HG02938 (cell line): ENCODE data around the gene RBBP8NL.
"Not testable (repeated sequence)": the region's sequence is repeated elsewhere in the genome, so short reads cannot be mapped to it uniquely, and the experiment has no call there.

Source experiments
- ATAC-seq: cut with Tn5 transposase; IDR thresholded peaks from one replicate; pipeline ENCODE4 v1.9.1; 2021; ENCODE audit warnings: mild to moderate bottlenecking, moderate library complexity; ENCODE audit not compliant: unreplicated experiment

Gene RBBP8NL

DNA sequence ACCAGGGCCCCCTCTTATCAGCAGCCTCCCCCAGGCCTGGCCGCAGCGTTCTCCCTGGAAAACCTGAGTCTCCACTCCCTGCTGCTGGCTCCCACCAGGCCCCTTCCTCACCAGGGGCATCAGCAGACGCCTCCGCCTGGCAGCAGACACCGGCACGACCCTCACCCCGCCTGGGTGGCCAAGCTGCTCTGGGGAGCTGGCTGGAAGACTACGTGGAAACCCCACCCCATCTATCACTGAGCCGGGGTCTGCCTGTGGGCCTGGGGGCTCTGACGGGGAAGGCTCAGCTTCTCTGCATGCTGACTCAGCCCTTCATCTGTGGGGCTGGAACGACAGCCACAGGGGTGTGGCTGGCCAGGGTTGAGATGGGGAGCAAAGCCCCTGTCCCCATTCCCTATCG, 19.1 kb upstream of the RBBP8NL start:
- no peak for ATAC-seq

DNA sequence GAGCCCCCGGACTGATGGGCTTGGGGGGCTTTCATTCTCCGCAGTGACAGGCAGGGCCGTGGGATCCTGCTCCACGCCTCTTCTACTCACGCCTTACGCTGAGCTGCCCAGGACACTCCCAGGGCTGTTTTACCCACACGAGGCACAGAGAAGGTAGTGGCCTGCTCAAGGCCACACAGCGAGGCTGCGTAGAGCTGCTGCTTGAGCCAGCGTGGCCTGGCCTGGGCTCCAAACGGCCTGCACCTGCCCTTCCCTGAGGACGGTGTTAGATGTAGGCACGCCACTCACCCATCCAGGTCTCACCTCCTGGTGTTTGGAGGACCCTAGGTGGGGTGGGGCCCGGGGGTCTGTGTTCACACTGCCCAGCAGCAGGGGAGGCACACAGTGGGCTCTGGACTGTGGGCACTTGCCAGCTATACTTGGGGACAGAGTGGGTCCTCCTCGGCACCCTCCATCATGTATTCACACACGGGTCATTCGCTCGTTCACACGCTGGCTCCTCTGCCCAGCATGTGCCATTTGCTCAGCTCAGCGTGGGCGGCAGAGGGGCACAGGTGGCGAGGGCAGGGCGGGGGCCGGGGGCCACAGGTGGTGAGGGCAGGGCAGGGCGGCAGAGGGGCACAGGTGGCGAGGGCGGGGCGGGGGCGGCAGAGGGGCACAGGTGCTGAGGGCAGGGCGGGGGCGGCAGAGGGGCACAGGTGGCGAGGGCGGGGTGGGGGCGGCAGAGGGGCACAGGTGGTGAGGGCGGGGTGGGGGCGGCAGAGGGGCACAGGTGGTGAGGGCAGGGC, 18.4 kb upstream of the RBBP8NL start:
- no peak for ATAC-seq

DNA sequence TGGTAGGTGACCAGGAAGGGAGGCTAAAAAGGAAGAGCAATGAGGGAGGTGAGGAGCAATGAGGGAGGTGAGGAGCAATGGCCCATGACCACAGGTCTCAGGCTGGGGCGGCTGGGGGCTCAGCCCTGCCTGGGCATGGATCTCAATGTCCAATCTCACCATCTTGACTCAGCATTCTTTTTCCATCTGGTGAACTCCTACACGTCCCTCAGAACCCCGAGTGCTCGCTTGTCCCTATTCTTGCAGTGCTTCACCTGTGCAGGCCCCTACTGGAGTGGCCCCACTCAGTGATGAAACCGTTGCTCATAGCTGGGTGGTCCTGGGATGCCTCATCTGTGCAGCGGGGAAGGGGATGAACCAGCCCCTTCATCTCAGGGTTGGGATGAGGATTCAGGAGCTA, 16.9 kb upstream of the RBBP8NL start:
- no peak for ATAC-seq

GRCh38 chr20:62441987-62442539, 14.7 kb upstream of the RBBP8NL start:
- no peak for ATAC-seq

GRCh38 chr20:62439218-62439617, 11.9 kb upstream of the RBBP8NL start:
- no peak for ATAC-seq

GRCh38 chr20:62437927-62438326, 10.6 kb upstream of the RBBP8NL start:
- ATAC-seq = no peak

DNA sequence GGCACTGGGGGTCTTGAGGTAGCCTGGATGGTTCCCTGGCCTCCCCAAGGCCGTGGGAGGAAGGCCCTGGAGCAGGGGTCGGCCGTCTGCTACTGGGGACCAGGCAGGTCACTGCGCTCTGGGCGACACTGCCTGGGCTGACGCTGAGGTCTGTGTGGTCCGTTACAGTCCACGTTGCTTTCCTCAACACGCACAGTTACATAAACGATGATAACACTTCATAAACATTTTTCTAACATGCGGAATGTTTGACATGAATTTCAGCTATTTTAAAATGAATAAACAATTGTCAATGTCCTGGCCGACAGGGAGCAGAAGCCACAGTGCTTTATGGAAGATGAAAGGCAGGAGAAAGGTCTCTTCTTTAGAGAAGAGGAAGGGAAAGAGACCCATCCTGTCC, 10.2 kb upstream of the RBBP8NL start:
- ATAC-seq = no peak

DNA sequence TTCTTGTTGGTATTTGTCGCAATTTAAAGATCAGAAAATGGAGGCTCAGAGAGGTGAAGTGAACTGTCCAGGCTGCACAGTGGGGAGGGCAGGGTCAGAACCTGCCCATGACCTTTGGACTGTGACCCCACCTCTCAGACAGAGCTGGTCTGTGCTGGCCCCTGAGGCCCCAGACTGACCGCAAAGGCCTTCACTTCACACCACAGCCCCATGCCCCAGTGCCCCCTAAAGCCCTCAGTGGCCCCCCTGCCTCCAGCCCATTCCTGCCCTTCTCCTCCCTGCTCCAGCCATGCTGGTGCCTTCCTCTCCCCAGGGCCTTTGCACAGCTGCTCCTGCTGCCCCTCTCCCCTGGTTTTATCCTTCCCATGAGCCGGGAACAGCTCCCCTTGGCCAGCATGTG, 9.4 kb upstream of the RBBP8NL start:
- no peak for ATAC-seq

DNA sequence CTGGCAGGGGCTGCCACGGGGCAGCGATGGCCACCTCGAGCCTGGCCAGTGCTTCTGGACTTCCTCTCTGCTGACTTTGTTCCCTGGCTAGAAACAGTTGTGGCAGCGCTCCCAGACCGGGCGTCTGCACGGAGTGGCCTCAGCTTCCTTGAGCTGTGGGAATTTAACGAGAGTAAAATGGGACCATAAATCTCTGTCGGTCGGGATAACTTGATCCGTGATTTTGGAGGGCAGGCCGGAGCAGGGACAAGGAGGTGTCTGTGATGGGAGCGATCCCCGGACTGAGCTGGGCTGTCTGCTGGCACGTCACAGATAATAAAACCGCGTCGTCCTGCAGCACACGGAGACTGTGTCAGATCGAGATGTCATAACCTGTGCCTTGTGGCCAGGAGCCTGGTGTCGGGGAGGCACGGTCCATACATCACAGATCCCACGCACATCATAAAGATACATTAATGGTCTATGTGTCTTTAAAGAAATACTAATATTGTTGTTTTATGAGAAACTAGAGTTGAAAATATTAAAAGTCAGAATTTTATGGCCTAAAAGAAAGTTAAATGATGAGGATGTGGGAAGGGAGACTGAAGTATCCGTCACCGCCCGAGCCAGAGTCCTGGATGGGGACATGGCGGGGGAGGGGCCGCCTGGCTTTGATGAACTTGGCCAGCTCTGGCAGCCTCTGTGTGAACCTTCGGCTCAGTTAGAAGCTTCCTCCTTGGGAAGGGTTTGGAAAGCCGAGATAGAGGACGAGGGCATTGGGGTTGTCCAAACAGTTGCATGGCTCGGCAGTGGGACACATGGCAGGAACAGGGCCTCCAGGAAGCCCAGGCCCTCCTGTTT, 6.5 kb upstream of the RBBP8NL start:
- ATAC-seq = no peak

DNA sequence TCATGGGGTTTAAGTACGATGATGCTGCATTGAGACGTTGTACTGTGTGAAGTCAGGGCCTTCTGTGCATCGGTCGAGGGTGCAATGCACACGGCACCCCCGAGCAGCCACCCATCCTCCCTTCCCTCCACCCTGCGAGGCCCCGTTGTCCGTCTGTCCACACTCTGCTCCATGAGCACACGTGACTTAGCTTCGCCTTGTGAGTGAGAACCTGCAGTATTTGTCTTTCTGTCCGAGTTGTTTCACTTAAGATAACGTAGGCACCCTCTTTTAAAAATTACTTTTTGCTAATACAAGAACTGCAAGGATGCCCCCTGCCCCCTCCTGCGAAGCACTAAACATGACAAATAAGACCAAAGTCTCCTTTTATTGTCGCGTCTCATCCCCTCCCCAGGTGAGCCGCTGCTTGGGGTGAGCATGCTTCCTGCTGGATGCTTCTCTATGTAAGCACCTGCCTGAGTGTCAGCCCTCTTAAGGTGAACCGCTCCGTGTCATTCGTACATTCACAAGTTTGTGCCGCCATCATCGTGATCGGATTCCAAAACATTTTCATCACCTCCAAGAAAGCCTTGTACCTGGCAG, 3.6 kb upstream of the RBBP8NL start:
- ATAC-seq = no peak

GRCh38 chr20:62430311-62430853, 3.0 kb upstream of the RBBP8NL start:
- ATAC-seq = no peak

- ATAC-seq = no peak
Observed at GRCh38 chr20:62429455-62430310, 2.3 kb upstream of the RBBP8NL start.

DNA sequence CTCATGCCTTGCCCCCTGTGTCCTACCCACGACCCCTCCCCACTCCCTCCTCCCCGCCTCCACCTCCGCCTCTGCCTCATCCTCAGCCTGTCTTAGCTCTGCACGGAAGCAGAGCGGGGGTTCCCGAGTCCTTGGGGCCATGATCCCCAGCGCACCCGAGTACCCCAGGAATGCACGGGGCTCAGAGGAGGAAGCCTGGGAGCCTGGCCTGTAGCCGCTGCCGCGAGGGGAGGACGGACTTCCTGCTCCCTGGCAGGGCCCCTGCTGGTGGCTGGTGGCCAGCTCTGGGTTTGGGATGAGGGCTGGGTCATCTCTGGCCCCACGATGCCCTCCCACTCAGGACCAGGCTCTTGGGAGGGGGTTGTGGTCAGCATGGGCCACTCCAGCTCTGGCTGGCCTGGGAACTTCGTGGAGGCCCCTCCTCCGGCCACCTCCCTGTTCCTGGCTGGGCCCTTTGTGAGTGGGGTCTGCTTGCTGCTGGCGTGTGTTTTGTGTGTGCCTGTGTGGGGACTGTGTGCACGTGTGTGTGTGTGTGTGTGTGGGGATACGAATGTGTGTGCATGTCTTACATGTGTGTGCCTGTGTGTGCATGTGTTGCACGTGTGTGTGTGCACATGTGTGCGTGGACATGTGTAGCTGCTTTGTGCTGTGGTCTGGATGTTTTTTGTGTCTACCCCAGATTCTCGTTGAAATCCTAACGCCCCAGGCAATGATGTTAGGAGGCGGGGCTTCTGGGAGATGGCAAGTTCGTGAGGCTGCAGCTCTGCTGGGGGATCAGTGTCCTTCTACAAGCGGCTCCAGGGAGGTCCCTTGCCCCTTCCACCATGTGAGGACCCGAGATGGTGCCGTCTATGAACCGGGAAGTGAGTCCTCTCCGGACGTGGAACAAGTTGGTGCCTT, 1.3 kb upstream of the RBBP8NL start:
- ATAC-seq = no peak

GRCh38 chr20:62428002-62428372, 648 bp upstream of the RBBP8NL start:
- ATAC-seq = no peak

DNA sequence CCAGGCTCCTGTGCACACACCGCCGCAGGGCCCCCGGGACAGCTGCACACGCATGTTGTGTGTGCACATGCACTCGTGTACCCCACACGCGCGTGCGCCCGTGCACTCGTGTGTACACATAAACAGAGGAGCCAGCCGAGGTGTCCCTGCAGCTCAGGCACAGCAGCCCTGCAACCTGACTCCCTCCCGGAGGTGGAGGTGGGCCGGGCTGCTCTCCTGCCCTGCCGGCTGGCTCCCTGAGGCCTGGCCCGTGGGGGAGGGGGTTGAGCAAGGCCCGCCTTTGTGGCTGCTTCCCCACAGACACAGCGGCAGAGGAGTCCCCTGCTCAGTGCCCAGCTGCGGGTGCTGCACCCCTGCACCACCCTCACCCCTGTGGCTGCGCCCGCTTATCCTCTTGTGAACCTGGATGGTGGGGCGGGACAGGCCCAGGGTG, 624 bp downstream of the RBBP8NL start:
- no peak for ATAC-seq

GRCh38 chr20:62426059-62426348, 1.3 kb downstream of the RBBP8NL start:
- ATAC-seq = not testable (repeated sequence)

DNA sequence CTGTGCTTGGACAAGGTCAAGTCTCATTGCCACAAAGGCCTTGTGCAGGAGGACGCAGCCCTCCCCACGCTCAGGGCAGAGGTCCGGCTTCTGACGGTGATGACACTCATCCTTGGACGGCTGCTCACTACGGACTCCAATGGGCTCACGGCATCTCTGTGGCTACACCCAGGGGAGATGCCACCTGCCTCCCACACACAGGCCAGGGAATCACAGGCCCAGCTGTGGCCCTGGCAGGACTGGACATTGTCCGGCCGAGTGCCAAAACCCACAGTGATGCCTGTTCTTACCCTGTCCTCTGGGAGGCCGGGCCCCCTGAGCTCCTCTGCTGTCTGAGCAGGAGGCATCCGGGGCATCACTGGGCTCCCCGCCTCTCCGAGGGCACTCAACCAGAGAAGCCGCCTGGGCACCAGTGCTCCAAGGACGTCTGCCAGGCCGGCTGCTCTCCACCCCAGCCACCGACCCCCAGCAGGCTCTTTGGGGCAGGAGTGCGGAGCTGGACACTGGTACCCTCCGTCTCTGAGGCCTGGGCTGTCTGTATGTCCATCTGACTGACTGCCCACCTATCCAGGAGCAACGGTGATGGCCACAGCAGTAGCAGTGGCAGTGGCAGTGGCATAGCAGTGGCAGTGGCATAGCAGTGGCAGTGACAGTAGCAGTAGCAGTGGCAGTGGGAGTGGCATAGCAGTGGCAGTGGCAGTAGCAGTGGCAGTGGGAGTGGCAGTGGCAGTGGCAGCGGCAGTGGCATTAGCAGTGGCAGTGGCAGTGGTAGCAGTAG, 1.9 kb downstream of the RBBP8NL start:
- no peak for ATAC-seq

DNA sequence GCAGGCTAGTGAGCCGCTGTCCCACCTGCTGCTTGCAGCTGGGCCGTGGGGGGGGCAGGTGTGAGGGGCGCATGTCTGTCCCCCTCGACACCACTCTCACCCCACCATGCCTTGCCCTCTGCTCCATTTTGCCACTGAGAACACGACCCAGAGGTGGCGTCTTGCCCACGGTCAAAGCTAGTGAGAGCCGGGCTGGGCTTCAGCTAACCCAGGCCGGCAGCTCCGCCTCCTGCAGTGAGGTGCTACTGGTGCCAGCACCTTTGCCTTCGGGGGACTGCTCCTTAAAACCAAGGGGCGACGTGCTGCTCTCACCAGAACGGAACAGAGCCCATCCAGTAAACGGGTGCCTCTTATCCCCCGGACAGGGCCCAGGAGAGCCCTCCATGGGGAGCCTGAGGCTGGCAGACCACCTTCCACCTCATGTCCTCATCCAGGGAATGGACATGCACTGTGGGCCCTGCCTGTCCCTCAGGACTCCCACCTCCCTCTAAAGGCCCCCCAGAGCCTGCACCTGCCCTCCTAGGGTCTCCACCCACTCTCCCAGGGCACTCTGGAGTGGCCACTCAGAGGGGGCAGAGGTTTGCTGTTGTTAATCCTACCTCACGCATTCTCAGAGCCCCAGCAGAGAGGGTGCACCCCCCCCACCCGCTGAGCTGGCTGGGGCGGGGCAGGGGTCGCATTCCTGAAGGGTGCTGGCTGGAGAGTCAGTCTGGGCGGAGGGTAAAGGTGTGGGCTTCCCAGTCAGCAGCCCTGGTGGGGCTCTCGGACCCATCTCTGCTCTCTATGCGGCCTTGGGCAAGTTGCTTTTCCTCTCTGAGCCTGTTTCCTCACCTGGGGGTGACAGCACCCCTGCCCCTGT, 2.9 kb downstream of the RBBP8NL start:
- ATAC-seq = no peak
